ENCODE data around the gene LRCH1. TPM values are rescaled to one million over a fixed set of nuclear protein-coding genes. Genes with fewer than 3 reads are reported as not detected.

Gene LRCH1
- total and polyA plus RNA-seq, 10 of the 15 experiments (the other 5 are each of a cell fraction or from before 2014, with no cell fraction given): 5.3 to 48.9 (median 14.4) TPM

DNA sequence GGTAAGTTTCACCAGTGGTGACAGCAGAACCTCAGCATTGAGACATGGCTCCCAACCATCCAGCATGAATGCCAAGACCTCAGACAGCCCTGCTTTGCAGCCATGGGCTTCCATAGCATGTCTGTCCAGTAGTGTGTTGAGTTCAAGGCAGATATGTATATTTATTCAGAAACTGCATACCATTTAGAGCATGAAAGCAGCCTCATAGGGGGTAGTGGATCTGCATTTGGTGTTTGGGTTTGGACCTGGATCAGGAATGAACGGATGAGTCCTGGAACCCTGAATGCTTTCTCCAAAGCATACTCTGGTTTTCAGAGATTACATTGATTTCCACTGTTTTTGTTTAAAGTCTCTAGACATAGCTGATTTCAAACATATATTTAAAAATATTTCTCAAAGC lies 129.7 kb downstream of the LRCH1 start:
- Histone ChIP-seq H3K36me3 (ENCODE audit: control insufficient read depth in 2 of 2, insufficient read depth in 2 of 2, low read length in 1 of 2) (peaks cover 9 to 12% of the 10 kb centered on the region in 2 experiments; a peak in 3 of 4 replicates), H3K9me3 (replicated peaks; ENCODE audit: control insufficient read depth, insufficient read depth, low read length) (no peaks in the 10 kb centered on the region), H3K4me2 (ENCODE audit: control insufficient read depth, insufficient read depth) (no peak overlapping the region), H3K27me3 (replicated peaks in 1 of 2; ENCODE audit: control insufficient read depth in 2 of 2, insufficient read depth in 2 of 2, low read length in 1 of 2) (no peaks in the 10 kb centered on the region), H2AFZ (ENCODE audit: control insufficient read depth, low read depth, low read length) (no peak overlapping the region), H3K79me2 (ENCODE audit: control insufficient read depth, insufficient read depth, low read length) (peaks cover 36% of the 10 kb centered on the region), H3K27ac (ENCODE audit: control insufficient read depth, insufficient read depth) (no peak overlapping the region), H4K20me1 (ENCODE audit: control insufficient read depth, insufficient read depth) (no peaks in the 10 kb centered on the region), H3K4me3 (no peak overlapping the region), H3K9ac (ENCODE audit: control insufficient read depth, insufficient read depth, low read length) (no peak overlapping the region), H3K4me1 (ENCODE audit: control insufficient read depth, insufficient read depth, low read length) (peaks cover 24% of the 10 kb centered on the region)
- FAIRE-seq (no peak), ATAC-seq (no peak), DNase-seq (ENCODE audit: low read depth, low spot score) (no peak)
- ChIA-PET RAD21 (ENCODE audit: unreplicated experiment) (interaction anchor here (0.9 to 1.5 kb wide), 5 partner anchors 16 to 131 kb away, joined by 3 to 9 read pairs (median 3); no protein-coding TSS in a partner anchor), SMC1A (ENCODE audit: uncharacterized antibody, unreplicated experiment) (interaction anchor here (1.0 to 2.9 kb wide), 14 partner anchors 16 to 140 kb away, joined by 3 to 17 read pairs (median 4); no protein-coding TSS in a partner anchor), CTCF (interaction anchor here (1.0 to 10.4 kb wide), 6 partner anchors 10 to 134 kb away, joined by 3 to 64 read pairs (median 4); no protein-coding TSS in a partner anchor), POLR2A (interaction anchor here (0.8 to 1.2 kb wide), 3 partner anchors 12 to 88 kb away, joined by 3 to 4 read pairs (median 4); no protein-coding TSS in a partner anchor)
- 100% methylated on average over 1 of the region's 1 CpG for WGBS (ENCODE audit: insufficient coverage, insufficient replicate concordance, low lambda C conversion rate, missing lambda C conversion rate)
- intact Hi-C loops (cut with micrococcal nuclease; ENCODE audit: unreplicated experiment) (no loop called here), in situ Hi-C loops (cut with MboI) (no loop called here)
- no TSS peak for BruUV-seq (replicated peaks)
- TF ChIP-seq, protein P1, sequence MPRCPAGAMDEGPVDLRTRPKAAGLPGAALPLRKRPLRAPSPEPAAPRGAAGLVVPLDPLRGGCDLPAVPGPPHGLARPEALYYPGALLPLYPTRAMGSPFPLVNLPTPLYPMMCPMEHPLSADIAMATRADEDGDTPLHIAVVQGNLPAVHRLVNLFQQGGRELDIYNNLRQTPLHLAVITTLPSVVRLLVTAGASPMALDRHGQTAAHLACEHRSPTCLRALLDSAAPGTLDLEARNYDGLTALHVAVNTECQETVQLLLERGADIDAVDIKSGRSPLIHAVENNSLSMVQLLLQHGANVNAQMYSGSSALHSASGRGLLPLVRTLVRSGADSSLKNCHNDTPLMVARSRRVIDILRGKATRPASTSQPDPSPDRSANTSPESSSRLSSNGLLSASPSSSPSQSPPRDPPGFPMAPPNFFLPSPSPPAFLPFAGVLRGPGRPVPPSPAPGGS (IDR thresholded peaks at IDR 0.05; ENCODE audit: borderline replicate concordance, insufficient read depth, low read depth, low read length, poor library complexity, severe bottlenecking): no peak
- TF ChIP-seq BACH1 (IDR thresholded peaks at IDR 0.05; ENCODE audit: borderline replicate concordance) (no peak), DPF2 (IDR thresholded peaks at IDR 0.05) (no peak), SUPT20H (IDR thresholded peaks at IDR 0.05; ENCODE audit: borderline replicate concordance, control insufficient read depth, low read depth, low read length) (no peak), SUZ12 (IDR thresholded peaks at IDR 0.05; ENCODE audit: unreplicated experiment) (no peak), MTA2 (IDR thresholded peaks at IDR 0.05; ENCODE audit: low read depth) (no peak), MEF2A (IDR thresholded peaks at IDR 0.05; ENCODE audit: insufficient read depth, low read depth, low read length) (no peak), LARP7 (IDR thresholded peaks at IDR 0.05) (no peak)
- TF ChIP-seq, protein P2, sequence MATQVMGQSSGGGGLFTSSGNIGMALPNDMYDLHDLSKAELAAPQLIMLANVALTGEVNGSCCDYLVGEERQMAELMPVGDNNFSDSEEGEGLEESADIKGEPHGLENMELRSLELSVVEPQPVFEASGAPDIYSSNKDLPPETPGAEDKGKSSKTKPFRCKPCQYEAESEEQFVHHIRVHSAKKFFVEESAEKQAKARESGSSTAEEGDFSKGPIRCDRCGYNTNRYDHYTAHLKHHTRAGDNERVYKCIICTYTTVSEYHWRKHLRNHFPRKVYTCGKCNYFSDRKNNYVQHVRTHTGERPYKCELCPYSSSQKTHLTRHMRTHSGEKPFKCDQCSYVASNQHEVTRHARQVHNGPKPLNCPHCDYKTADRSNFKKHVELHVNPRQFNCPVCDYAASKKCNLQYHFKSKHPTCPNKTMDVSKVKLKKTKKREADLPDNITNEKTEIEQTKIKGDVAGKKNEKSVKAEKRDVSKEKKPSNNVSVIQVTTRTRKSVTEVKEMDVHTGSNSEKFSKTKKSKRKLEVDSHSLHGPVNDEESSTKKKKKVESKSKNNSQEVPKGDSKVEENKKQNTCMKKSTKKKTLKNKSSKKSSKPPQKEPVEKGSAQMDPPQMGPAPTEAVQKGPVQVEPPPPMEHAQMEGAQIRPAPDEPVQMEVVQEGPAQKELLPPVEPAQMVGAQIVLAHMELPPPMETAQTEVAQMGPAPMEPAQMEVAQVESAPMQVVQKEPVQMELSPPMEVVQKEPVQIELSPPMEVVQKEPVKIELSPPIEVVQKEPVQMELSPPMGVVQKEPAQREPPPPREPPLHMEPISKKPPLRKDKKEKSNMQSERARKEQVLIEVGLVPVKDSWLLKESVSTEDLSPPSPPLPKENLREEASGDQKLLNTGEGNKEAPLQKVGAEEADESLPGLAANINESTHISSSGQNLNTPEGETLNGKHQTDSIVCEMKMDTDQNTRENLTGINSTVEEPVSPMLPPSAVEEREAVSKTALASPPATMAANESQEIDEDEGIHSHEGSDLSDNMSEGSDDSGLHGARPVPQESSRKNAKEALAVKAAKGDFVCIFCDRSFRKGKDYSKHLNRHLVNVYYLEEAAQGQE (IDR thresholded peaks at IDR 0.05; ENCODE audit: low read depth, low read length): no peak
- TF ChIP-seq, protein P3, sequence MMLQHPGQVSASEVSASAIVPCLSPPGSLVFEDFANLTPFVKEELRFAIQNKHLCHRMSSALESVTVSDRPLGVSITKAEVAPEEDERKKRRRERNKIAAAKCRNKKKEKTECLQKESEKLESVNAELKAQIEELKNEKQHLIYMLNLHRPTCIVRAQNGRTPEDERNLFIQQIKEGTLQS (IDR thresholded peaks at IDR 0.05; ENCODE audit: borderline replicate concordance, extremely low read depth, low read depth, low read length): no peak
- TF ChIP-seq, protein P4, sequence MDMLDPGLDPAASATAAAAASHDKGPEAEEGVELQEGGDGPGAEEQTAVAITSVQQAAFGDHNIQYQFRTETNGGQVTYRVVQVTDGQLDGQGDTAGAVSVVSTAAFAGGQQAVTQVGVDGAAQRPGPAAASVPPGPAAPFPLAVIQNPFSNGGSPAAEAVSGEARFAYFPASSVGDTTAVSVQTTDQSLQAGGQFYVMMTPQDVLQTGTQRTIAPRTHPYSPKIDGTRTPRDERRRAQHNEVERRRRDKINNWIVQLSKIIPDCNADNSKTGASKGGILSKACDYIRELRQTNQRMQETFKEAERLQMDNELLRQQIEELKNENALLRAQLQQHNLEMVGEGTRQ (IDR thresholded peaks at IDR 0.05; ENCODE audit: borderline replicate concordance, low read depth, low read length): no peak
- TF ChIP-seq, protein P5, sequence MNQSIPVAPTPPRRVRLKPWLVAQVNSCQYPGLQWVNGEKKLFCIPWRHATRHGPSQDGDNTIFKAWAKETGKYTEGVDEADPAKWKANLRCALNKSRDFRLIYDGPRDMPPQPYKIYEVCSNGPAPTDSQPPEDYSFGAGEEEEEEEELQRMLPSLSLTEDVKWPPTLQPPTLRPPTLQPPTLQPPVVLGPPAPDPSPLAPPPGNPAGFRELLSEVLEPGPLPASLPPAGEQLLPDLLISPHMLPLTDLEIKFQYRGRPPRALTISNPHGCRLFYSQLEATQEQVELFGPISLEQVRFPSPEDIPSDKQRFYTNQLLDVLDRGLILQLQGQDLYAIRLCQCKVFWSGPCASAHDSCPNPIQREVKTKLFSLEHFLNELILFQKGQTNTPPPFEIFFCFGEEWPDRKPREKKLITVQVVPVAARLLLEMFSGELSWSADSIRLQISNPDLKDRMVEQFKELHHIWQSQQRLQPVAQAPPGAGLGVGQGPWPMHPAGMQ (IDR thresholded peaks at IDR 0.05; ENCODE audit: borderline replicate concordance): no peak

Data from GM12878 (cell line).